HG03159 (cell line): Measurements from ENCODE around the gene TSPAN17.
A peak's percentile ranks its signal among the peaks of the same experiment; 100 is the strongest.

Source experiments
- ATAC-seq: cut with Tn5 transposase; IDR thresholded peaks from one replicate; pipeline ENCODE4 v1.9.1; 2021; ENCODE audit warnings: mild to moderate bottlenecking, moderate library complexity; ENCODE audit not compliant: unreplicated experiment

Gene TSPAN17

GRCh38 chr5:176620333-176620981 lies 26.8 kb upstream of the TSPAN17 start:
- ATAC-seq, result no peak

DNA sequence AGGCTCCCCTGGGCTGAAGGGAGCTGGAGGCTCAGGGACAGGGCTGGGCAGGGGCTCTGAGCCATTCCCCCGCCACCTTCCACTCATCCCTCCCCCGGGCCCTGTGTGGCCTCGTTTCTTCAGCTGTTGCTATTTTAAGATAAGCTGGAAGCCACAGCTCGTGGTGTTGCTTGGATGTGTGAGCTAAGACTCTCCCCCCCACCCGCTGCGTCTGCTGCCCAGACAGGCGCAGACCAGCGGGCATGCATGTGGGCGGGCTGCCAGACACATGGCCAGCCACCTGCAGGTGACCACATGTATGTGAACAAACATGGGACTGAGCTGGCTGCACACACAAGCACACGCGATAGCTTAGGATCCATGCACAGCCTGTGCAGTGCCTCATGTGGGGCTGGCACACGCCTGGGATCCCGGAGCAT lies 25.6 kb upstream of the TSPAN17 start:
- no peak for ATAC-seq

DNA sequence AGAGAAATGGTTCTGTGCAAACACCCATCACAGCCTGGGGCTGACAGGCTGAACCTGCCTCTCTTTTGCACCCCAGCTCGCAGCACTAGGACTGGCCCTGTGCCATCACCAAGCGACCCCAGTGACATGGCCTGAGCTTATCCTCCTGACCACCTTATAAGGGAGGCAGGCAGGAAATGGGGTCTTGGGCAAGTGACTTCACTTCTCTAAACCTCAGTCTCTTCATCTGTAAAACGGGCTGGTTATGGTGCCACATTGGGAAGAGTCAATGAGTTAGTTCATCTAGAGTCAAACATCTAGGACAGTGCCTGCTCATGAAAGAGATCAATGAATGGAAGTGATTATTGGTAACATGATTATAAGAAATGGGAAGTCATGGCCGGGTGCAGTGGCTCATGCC lies 23.1 kb upstream of the TSPAN17 start:
- no peak for ATAC-seq

DNA sequence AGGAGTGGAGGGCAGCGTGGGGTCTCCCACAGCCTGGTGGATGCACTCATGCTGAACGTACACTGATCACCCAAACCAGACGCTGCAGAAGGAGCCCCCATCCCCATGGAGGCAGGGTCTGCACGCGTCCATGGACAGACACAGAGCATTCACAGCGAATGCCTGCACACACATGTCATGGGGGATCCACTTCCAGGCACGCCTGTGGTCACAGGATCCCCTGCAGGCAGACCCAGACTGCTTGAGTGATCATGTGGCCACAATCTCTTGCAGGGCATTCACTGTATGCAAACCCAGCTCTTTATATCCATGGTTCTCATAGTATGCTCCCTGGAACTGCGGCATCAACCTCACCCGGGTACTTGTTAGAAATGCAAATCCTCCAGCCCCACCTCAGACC lies 22.3 kb upstream of the TSPAN17 start:
- no peak for ATAC-seq

GRCh38 chr5:176625512-176625911 lies 21.8 kb upstream of the TSPAN17 start:
- ATAC-seq, result no peak

- no peak for ATAC-seq
Observed at GRCh38 chr5:176625966-176626875, 21.1 kb upstream of the TSPAN17 start.

DNA sequence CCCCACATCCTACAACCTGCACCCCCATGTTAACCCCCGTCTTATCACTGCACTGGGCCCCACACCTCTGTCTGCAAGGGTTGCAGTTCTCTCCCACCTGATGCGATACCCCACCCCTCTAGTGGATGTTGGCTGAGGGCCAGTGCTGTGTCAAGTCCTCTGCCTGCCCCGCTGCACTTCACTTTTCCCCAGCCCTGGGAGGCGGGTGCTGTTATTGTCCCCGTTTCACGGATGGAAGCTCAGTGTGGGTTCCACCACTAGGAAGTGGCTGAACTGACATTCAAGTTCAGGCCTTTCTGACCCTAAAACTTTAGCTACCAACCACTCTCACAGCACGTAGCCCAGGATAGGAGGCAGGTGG lies 20.4 kb upstream of the TSPAN17 start:
- ATAC-seq, result no peak

GRCh38 chr5:176627582-176627981 lies 19.7 kb upstream of the TSPAN17 start:
- no peak for ATAC-seq

DNA sequence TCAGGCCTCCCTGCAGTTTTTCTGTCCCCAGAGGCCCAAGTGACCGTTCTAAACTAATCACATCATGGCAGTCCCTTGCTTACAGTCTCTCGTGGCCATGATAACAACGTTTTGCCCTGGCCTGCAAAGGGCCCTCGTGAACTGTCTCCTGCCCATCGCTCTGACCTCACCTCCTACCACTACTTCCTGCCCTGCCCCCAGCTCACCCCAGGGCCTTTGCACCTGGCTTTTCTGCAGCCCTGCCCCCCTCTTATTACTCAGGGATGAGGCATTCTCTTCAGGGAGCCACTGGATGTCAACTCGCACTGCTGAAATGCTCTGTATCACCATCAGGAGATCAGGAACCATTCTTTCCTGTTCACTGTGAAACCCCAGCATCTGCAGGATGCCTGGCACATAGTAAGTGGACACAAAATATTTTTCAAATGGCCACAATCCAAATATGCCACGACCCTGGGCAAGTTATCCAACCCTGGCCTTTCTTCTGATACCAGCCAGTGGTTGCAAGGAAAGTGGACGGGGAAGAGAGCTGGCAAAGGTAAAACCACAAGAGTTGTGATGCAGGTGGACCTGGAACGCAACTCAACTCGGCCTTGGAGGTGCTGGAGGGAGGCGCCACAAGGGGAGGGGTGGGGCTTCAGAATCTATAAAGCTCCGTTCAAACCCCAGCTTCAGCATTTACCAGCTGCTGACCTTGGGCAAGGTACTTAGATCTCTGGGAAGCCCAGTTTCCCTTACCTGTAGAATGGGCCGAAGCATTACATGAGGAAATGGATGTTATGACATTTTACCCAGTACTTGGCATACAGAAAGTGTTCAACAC lies 18.7 kb upstream of the TSPAN17 start:
- no peak for ATAC-seq

DNA sequence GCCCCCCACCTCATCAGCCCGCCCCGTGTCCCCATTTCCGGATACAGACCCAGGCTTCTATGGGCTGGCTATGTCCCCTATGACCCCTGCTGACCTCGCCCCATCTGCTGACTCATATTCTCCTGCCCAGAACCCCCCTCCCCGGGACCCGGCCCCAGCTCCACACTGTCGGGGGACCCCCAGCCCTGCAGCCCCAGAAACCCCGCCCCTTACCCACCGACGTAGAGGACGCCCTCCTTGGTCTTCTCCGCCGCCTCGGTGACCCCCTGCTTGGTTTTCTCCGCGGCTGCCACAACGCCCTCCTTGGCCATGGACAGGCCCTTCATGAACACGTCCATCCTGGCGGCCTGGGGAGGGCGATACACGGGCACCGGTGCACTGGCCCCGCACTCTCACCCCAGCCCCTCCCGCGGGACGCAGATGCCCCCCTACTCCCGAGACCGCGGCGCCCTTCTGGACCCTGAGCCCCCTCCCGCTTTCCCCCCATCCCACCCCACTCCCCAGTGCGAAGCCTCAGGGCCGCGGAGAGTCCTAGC lies 17.9 kb upstream of the TSPAN17 start:
- no peak for ATAC-seq

DNA sequence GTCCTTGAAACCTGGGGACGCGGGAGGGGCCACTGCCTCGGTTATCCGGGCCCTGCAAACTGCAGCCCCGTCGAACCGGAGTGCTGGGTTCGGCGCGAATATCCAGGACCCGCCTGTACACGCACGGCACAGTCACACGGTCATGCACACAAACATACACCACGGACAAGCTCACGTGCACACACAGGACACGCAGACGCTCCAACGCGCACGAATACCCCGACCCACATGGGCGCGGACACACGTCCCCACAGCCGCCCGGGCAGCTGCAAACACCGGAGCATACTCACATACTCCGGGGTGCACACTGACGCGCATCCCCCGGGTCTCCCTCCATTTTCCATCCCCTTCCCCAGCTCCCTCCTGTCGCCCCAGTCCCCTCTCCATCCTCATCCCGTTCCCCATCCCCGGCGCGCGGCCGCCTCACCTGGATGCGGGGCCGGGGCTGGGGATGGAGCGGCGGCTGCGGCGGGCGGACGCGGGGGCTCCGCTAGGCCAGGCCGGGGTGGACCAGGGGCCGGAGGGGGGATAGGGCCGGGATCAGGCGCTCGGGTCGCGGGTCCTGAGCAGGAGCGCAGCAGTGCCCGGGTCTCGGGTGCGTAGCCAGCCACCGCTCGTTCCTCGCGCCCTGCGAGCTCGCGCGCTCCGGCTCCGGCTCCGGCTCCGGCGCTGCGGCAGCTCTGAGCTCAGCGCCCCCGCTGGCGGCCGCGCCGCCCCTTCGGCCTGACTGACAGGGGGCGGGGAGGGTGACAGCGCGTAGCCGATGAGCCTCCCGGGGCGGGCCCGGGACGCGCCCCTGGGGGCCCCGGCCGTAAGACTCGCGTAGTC lies 17.2 kb upstream of the TSPAN17 start, which contains the start of the genes EIF4E1B and SNCB:
Gene EIF4E1B, plus strand, starts transcription at position 823 of the 828 bp plus-strand sequence. CDS start 12,113 bp downstream, outside the sequence.
Gene SNCB, minus strand, starts transcription at position 682 of the 828 bp plus-strand sequence. CDS start 880 bp downstream, outside the sequence.
- ATAC-seq, result peak; percentile 72

DNA sequence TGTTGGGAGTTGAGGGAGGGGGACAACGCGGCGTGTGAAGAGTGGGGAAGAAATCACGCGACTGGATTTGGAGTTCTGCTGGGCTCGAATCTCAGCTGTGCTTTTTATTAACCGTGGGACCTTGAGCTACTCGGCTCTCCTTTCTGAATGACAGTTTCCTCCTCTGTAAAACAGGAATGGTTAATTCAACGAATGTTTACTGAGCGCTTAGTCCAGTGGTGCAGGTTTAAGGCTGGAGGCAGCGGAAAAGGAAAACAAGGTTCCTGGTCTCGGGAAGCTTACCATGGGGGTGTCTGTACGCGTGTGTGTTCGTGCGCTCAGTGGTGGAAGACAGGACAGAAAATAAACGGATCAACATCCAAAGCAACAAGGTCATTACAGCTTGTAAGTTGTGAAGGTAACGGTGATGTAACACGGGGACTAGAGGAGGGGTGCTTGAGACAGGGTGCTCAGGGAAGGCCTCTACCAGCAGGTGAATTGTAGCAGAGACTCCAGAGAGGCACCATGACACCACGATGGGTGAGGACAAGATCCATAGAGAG lies 16.5 kb upstream of the TSPAN17 start:
- ATAC-seq, result no peak

- ATAC-seq, result no peak
Observed at GRCh38 chr5:176631383-176632200, 15.7 kb upstream of the TSPAN17 start.

GRCh38 chr5:176632745-176633144 lies 14.5 kb upstream of the TSPAN17 start:
- ATAC-seq, result no peak

GRCh38 chr5:176633598-176633997 lies 13.7 kb upstream of the TSPAN17 start:
- ATAC-seq, result no peak

GRCh38 chr5:176636426-176636825 lies 10.9 kb upstream of the TSPAN17 start:
- ATAC-seq, result no peak

- ATAC-seq, result no peak
Observed at GRCh38 chr5:176637556-176637955, 9.7 kb upstream of the TSPAN17 start.

DNA sequence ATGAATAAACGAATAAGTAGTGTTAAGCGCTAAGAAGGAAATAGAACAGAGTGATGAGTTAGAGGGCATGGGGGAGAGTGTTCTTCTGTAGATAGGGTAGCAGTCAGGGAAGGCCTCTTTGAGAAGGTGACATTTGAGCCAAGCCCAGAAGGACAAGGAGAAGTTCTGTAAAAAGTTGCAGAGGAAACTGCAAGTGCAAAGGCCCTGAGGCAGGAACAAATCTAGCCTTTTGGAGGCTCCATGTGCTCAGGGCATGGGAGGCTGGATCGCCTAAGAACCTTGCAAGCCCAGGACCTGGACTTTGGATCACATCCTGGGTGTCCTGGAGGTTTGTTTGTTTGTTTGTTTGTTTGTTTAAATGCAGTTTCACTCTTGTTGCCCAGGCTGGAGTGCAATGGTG lies 8.8 kb upstream of the TSPAN17 start:
- ATAC-seq, result no peak

DNA sequence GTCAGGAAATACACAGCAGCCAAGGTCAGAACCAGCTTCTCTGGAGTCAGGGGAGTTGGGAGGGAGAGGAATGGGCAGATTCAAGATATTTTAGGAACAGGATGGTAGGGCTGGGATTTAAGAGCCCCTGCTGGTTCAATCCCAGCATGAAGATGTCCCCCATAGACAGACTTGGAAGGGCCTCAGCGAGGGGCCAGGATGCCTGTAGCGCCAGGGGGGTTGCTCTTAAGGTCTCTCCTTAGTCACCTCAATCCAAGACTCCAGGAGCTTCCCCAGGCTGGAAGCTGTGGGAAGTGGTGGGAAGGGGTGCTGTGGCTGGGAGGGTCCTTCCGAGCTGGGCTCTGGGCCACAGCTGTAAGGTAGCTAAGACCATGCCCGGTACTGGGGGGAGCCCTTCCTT lies 8.1 kb upstream of the TSPAN17 start:
- no peak for ATAC-seq
